ENCODE results near the gene LGR4. TPM values are rescaled to one million over a fixed set of nuclear protein-coding genes. Genes with fewer than 3 reads are reported as not detected.
"Not testable (repeated sequence)": the region's sequence is repeated elsewhere in the genome, so short reads cannot be mapped to it uniquely, and the experiment has no call there.

LGR4 gene
- total and polyA plus RNA-seq, 5 experiments from 2014 or later = 0.13 to 1.3 (median 0.24) TPM

DNA sequence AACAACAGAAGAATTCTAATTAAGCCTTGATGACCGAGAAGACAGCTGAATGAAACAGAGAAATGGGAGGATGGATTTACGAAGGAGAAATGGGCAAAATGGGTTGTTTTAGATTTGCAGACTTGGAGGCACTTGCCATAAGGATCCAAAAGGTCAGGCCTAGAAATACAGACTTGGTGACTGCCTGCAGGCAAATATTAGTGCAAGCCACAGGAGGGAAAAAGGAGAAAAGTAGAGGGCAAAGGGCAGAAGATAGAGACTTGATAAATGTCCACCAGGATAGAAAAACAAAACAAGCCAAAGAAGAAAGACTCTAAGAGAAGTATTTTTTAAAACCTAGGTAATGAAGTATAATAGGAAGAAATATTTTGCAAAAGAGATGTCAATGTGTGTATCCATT lies 122.7 kb downstream of the LGR4 start:
- Mint-ChIP-seq H3K27me3 (no peaks in the 10 kb centered on the region), H3K4me1 (peaks cover 0 to 2% (median 0%) of the 10 kb centered on the region in 4 donors), H3K9me3 (no peaks in the 10 kb centered on the region), H3K36me3 (peaks cover 6 to 28% (median 14%) of the 10 kb centered on the region in 3 donors), H3K27ac (peak overlapping the region in 1 of 10 donors; percentile 7), H3K4me3 (no peak overlapping the region)
- POLR2A ChIA-PET = no interaction called here
- no peak for ATAC-seq
- DNase-seq = no peak

DNA sequence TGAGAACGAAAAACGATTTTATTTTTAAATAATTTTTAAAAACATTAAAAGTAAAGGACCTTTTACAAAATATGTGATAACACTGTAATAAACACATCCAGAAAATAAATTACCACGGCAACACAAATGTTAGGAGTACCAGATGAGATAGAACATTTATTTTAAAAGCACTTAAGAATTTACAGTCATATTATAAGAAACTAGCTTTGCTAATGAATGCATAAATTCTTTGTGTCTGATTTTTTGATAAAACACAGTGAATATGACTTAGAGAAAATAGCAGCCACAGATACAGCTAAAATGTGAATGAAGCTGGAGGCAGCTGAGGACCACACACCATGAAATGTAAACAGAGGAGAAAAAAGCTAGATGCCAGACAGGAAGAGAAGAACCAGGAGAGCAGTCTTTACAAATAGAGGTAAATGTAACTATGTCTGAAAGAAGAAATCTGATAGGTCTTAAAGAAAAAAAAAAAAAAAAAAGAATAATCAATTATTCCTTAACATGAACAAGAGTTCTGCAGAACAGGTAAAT lies 124.2 kb downstream of the LGR4 start:
- Mint-ChIP-seq H3K27me3 (no peaks in the 10 kb centered on the region), H3K36me3 (peaks cover 6 to 28% (median 14%) of the 10 kb centered on the region in 3 donors), H3K4me1 (peaks cover 0 to 2% (median 0%) of the 10 kb centered on the region in 4 donors), H3K9me3 (no peaks in the 10 kb centered on the region), H3K4me3 (no peak overlapping the region), H3K27ac (no peak overlapping the region)
- no peak for ATAC-seq
- DNase-seq = no peak
- POLR2A ChIA-PET = no interaction called here

DNA sequence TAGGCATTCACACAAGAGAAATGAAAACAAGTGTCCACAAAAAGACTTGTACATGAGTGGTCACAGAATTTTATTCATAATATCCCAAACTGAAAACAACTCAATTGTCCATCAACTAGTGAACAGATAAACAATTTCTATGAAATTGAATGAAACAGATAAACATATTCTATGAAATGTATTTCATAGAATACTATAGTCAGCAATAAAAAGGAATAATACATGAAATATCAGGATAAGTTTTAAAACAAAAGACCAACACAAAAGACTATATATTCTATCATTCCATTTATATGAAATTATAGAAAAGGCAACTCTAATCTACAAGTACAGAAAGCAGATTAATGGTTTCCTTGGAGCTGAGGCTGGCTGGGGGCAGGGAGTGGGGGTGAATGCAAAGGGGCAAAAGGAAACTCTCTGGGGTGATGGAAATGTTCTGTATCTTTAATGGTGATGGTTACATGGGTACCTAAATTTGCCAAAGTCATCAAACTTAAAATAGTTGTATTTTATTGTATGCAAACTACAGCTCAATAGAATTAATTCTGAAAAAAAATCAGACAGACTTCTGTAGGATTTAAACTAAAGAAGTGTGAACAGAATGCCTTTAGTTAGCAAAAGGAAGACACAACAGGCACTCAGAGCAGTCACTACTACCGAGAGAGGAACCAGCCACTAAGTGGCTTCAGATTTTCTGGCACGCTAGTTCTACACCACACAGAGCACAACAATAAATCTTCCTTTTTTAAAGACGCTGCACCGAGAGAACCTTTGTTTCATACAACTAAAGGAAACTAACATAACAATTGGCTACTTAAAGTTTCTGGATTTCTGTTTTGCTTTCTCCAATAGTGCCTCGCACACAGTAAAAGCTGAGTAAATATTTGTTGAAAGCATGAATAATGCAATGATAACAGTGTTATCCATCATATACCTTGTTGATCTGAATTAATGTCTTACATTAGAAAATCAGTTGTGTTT lies 124.9 kb downstream of the LGR4 start:
- Mint-ChIP-seq H3K27me3 (no peaks in the 10 kb centered on the region), H3K9me3 (no peaks in the 10 kb centered on the region), H3K4me3 (no peak overlapping the region), H3K4me1 (peaks cover 0 to 2% (median 0%) of the 10 kb centered on the region in 4 donors), H3K36me3 (peaks cover 6 to 28% (median 17%) of the 10 kb centered on the region in 3 donors), H3K27ac (no peak overlapping the region)
- DNase-seq (no peak), ATAC-seq (no peak)
- POLR2A ChIA-PET = no interaction called here

GRCh38 chr11:27339941-27340340 lies 132.6 kb downstream of the LGR4 start:
- Mint-ChIP-seq H3K27me3 (no peaks in the 10 kb centered on the region), H3K4me1 (no peaks in the 10 kb centered on the region), H3K4me3 (no peak overlapping the region), H3K9me3 (peaks cover 0 to 2% (median 0%) of the 10 kb centered on the region in 9 donors), H3K36me3 (peaks cover 0 to 17% (median 15%) of the 10 kb centered on the region in 3 donors), H3K27ac (no peak overlapping the region)
- POLR2A ChIA-PET = no interaction called here
- ATAC-seq = no peak
- DNase-seq = no peak

GRCh38 chr11:27334764-27335163 lies 137.8 kb downstream of the LGR4 start:
- H3K4me3 Mint-ChIP-seq, H3K27ac Mint-ChIP-seq, H3K9me3 Mint-ChIP-seq, H3K27me3 Mint-ChIP-seq, POLR2A ChIA-PET, H3K4me1 Mint-ChIP-seq, DNase-seq, ATAC-seq: not testable (repeated sequence)
- H3K36me3 Mint-ChIP-seq = peaks cover 0 to 14% (median 13%) of the 10 kb centered on the region in 3 donors

GRCh38 chr11:27331981-27332380 lies 140.6 kb downstream of the LGR4 start:
- Mint-ChIP-seq H3K27ac (no peak overlapping the region), H3K36me3 (peaks cover 0 to 10% (median 3%) of the 10 kb centered on the region in 3 donors), H3K27me3 (no peaks in the 10 kb centered on the region), H3K4me3 (no peak overlapping the region), H3K9me3 (peaks cover 0 to 2% (median 0%) of the 10 kb centered on the region in 9 donors), H3K4me1 (peaks cover 0 to 4% (median 0%) of the 10 kb centered on the region in 4 donors)
- POLR2A ChIA-PET = no interaction called here
- ATAC-seq (no peak), DNase-seq (no peak)

GRCh38 chr11:27330633-27331270 lies 141.8 kb downstream of the LGR4 start:
- DNase-seq = no peak
- Mint-ChIP-seq H3K27ac (no peak overlapping the region), H3K4me3 (no peak overlapping the region), H3K9me3 (peaks cover 0 to 10% (median 2%) of the 10 kb centered on the region in 9 donors), H3K36me3 (peaks cover 0 to 5% (median 3%) of the 10 kb centered on the region in 3 donors), H3K4me1 (peaks cover 0 to 4% (median 0%) of the 10 kb centered on the region in 4 donors), H3K27me3 (no peaks in the 10 kb centered on the region)
- ATAC-seq = no peak
- POLR2A ChIA-PET = no interaction called here

GRCh38 chr11:27329867-27330632 lies 142.5 kb downstream of the LGR4 start:
- Mint-ChIP-seq H3K4me3 (no peak overlapping the region), H3K27me3 (no peaks in the 10 kb centered on the region), H3K4me1 (peaks cover 0 to 4% (median 0%) of the 10 kb centered on the region in 4 donors), H3K9me3 (peaks cover 0 to 15% (median 2%) of the 10 kb centered on the region in 9 donors), H3K36me3 (peaks cover 0 to 5% (median 3%) of the 10 kb centered on the region in 3 donors), H3K27ac (no peak overlapping the region)
- DNase-seq = no peak
- ATAC-seq = no peak
- POLR2A ChIA-PET = no interaction called here

GRCh38 chr11:27328614-27329013 lies 144.0 kb downstream of the LGR4 start:
- H3K9me3 Mint-ChIP-seq = peaks cover 0 to 15% (median 2%) of the 10 kb centered on the region in 9 donors
- H3K4me3 Mint-ChIP-seq = no peak overlapping the region
- no peak for DNase-seq
- H3K27ac Mint-ChIP-seq = no peak overlapping the region
- POLR2A ChIA-PET = no interaction called here
- H3K4me1 Mint-ChIP-seq = peaks cover 0 to 2% (median 0%) of the 10 kb centered on the region in 4 donors
- no peak for ATAC-seq
- H3K27me3 Mint-ChIP-seq = no peaks in the 10 kb centered on the region
- peaks cover 0 to 5% (median 2%) of the 10 kb centered on the region in 3 donors for H3K36me3 Mint-ChIP-seq

DNA sequence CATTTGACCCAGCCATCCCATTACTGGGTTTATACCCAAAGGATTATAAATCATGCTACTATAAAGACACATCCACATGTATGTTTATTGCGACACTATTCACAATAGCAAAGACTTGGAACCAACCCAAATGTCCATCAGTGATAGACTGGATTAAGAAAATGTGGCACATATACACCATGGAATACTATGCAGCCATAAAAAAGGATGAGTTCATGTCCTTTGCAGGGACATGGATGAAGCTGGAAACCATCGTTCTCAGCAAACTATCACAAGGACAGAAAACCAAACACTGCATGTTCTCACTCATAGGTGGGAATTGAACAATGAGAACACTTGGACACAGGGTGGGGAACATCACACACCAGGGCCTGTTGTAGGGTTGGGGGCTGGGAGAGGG lies 145.5 kb downstream of the LGR4 start:
- H3K4me1 Mint-ChIP-seq, DNase-seq, POLR2A ChIA-PET, H3K36me3 Mint-ChIP-seq, H3K27me3 Mint-ChIP-seq, ATAC-seq, H3K27ac Mint-ChIP-seq, H3K4me3 Mint-ChIP-seq: not testable (repeated sequence)
- H3K9me3 Mint-ChIP-seq = peaks cover 0 to 15% (median 2%) of the 10 kb centered on the region in 9 donors

- H3K36me3 Mint-ChIP-seq, H3K4me1 Mint-ChIP-seq, H3K4me3 Mint-ChIP-seq, DNase-seq, POLR2A ChIA-PET, H3K27ac Mint-ChIP-seq, H3K27me3 Mint-ChIP-seq, ATAC-seq: not testable (repeated sequence)
- peaks cover 0 to 15% (median 2%) of the 10 kb centered on the region in 9 donors for H3K9me3 Mint-ChIP-seq
These were observed 150.4 kb downstream of the LGR4 start for GRCh38 chr11:27322196-27322595.

DNA sequence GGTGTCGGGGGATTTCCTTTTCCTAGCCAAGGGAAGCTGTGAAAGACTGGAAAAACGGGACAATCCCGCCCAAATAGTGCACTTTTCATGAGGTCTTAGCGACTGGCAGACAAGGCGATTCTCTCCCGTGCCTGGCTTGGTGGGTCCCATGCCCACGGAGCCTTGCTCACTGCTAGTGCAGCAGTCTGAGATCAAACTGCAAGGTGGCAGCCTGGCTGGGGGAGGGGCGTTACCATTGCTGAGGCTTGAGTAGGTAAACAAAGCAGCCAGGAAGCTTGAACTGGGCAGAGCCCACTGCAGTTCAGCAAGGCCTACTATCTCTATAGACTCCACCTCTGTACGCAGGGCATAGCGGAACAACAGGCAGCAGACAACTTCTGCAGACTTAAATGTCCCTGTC lies 151.2 kb downstream of the LGR4 start:
- ATAC-seq, H3K4me3 Mint-ChIP-seq, H3K27ac Mint-ChIP-seq, POLR2A ChIA-PET, DNase-seq, H3K4me1 Mint-ChIP-seq, H3K27me3 Mint-ChIP-seq, H3K36me3 Mint-ChIP-seq: not testable (repeated sequence)
- H3K9me3 Mint-ChIP-seq = peaks cover 0 to 11% (median 0%) of the 10 kb centered on the region in 9 donors
